Stimulated activated CD8-positive, alpha-beta memory T cell treated with anti-CD3 and anti-CD28 coated beads, Interleukin-12 subunit alpha, Interleukin-12 subunit beta, amount 100 ng/mL, for 4 hours (primary cell): ENCODE results near the gene IFNL1.
"Not testable (repeated sequence)": the region's sequence is repeated elsewhere in the genome, so short reads cannot be mapped to it uniquely, and the experiment has no call there.

Experiments
- DNase-seq: peaks from one replicate; pipeline ENCODE4 v3.0.0-alpha.2; 2020; ENCODE audit warnings: low read depth

Gene IFNL1

DNA sequence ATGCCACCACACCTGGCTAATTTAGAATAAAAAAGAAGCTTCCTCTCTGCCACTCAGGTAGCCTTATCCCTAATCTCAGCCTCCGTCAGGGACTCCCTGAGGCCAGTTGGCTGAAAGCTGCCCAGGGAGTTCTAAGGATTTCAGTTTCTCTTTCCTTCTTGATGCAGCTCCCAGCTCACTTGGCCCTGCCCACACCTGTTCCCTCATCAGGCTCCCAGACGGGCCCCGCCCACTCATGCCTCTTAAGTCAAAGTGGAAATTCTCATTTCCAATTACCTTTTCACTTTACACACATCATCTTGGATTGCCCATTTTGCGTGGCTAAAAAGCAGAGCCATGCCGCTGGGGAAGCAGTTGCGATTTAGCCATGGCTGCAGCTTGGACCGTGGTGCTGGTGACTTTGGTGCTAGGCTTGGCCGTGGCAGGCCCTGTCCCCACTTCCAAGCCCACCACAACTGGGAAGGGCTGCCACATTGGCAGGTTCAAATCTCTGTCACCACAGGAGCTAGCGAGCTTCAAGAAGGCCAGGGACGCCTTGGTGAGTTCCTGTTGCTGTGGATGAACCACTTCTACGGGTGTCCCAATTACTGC is at the start of gene IFNL1:
TSS of gene IFNL1 (plus strand) at position 353 of the 591 bp plus-strand sequence. CDS start at position 368, 15 bp downstream.
- no peak for DNase-seq

DNA sequence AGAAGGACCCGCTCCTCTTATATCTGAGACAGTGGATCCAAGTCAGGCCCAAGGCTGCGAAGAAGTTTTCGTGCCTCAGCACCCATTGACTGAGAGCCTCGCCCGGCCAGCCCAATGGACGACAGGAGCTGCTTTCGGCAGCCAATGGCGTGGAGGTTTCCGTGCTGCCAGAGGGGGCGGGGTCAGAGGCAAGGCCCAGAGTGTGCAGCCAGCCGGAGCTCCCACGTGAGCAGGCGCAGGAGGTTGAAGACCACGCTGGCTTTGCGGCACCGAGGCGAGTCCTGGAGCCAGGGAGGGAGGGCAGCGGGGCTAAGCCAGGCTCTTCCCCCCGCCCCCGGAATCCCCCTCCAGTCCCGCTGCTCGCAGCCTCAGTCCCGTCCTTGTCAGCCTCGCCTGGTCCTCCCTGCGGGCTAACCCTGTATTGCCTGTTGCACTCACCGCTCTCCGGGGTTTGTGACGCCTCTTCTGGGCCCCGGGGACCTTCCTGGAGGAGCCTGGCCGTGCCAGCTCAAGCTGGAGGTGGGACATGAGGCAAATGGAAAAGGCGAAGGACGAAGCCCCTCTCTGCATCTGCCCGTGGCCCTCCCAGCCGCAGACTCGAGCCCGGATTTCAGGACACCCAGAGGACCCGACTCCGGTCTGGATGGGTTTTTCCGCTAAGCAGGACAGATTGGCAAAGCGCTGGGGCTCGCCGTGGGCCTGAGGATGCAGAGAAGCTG is 49.1 kb upstream of the IFNL1 start:
- DNase-seq = no peak

DNA sequence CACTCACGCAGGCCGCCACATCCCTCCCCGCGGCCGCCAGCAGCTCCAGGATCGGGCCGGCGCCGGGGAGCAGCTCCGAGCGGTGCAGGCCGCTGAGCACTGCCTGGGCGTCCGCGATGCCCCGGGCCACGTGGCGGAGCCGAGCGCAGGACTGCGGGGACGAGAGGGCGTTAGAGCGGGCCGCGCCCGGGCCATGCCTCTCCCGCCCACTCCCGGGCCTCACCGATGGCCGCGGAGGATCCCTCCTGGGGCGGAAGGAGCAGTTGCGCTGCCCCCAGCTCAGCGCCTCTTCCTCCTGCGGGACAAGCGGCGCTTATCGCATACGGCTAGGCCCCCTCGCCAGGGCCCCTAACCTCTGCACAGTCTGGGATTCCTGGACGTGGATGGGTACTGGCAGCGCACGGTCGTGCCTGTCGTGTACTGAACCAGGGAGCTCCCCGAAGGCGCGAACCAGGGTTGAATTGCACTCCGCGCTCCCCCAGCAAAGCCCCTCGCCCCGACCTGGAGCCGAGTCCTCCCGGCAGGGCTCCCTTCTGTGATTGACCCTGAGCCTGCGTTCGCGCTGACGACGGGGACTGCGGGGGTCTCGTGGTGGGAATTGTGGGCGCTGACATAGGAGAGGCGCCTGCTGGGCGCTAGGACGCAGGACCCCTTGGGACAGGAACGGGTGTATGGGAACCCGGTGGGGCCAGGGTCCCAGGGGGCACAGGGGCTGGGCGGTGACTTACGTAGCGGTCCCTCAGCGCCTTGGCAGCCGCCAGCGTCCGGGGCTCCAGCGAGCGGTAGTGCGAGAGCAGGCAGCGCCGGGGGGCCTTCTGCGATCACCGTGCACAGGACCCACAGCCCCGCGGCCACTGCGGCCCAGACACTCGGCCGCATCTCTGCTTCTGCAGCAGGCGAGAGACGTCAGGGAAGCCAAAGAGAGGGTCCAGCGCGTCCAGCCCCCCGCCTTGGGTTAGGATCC is 48.2 kb upstream of the IFNL1 start:
- DNase-seq = no peak

DNA sequence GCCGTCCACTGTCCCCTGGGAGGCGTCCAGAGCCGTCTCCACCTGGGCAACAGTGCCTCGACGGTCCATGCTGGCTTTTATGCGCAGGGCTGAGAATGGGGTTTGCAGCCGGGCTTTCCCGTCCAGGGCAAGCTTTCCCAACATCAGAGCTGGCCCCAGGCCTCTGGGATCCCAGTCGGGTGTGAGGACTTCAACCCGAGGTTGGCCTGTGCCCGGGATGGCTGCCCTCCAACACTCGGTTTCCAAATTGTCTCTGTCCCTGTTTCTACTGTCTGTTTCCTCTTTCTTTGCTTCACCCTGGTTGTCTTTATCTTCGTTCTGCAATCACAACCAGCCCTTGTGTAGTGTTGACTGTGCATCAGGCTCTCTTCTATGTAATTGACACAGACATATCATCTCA is 47.4 kb upstream of the IFNL1 start, which contains the start of gene IFNL4:
TSS of gene IFNL4 (minus strand) at position 51 of the 400 bp plus-strand sequence.
- no peak for DNase-seq

DNA sequence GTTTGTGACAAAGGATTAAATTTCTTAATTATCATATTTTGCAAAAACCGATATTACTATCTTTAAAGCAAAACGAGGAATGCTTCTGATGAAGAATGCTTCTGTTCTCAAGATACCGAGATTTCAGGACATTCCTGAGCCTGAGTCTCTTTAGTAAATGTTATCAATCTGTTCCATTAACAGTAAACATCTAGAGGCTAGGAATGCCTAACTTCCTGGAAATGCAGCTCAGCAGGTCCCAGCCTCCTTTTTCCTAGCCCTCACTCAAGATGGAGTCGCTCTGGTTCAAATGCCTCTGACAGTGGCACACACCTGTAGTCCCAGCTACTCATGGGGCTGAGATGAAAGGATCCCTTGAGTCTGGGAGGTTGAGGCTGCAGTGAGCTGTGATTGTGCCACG is 45.1 kb upstream of the IFNL1 start:
- no peak for DNase-seq

DNA sequence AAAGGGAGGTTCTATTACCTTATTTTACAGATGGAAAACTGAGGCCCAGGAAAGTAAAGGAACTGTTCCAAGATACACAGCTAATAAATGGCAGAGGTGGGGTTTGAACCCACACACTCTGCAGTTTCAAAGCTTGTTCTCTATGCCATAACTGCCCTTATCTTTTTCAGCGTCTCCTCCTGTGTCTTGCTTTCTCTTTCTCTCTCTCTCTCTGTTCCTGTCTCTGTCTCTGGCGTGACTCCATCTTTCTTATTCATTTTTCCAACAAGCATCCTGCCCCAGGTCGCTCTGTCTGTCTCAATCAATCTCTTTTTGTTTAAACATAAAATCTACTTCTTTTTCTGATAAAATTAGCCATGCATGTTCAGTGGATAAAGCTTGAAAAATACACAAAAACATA is 44.4 kb upstream of the IFNL1 start:
- DNase-seq = no peak

DNA sequence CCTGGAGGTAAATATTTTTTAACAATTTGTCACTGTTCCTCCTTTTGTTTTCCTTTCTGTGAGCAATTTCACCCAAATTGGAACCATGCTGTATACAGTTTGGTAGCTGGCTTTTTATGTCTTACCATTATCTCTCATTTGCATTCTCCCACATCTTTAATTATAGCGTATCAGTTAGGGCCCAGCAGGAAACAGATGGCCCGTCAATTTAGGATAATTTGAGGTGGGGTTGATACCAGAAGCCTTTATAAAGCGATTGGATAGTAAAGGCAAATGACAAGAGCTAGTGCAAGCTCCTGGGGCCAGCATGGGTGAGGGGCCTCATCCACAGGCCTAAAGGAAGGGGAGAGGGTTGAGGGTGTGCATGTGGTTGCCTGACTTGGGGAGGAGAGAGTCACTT is 43.7 kb upstream of the IFNL1 start:
- no peak for DNase-seq

DNA sequence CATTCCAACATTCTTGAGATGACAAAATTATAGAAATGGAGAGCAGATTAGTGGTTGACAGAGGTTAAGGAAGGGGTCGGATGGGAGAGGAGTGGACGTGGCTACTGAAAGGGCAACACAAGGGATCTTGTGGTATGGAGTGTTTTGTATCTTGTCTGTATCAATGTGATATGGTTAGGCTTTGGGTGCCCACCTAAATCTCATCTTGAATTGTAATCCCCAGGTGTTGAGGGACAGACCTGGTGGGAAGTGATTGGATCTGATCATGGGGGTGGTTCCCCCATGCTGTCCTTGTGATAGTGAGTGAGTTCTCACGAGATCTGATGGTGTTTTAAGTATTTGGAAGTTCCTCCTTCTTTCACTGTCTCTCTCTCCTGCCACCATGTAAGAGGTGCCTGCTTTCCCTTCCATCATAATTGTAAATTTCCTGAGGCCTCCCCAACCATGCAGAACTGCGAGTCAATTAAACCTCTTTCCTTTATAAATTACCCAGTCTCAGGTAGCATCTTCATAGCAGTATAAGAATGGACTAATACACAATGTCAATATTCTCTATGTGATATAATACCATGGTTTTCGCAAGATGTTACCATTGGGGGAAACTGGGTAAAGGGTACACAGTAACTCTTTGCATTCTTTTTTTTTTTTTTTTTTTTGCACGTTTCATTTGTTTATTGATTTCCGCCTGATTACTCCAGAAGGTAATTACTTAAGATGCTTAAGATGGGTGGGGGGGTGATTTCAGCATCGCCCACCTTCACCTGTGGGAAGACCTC is 42.6 kb upstream of the IFNL1 start:
- no peak for DNase-seq

DNA sequence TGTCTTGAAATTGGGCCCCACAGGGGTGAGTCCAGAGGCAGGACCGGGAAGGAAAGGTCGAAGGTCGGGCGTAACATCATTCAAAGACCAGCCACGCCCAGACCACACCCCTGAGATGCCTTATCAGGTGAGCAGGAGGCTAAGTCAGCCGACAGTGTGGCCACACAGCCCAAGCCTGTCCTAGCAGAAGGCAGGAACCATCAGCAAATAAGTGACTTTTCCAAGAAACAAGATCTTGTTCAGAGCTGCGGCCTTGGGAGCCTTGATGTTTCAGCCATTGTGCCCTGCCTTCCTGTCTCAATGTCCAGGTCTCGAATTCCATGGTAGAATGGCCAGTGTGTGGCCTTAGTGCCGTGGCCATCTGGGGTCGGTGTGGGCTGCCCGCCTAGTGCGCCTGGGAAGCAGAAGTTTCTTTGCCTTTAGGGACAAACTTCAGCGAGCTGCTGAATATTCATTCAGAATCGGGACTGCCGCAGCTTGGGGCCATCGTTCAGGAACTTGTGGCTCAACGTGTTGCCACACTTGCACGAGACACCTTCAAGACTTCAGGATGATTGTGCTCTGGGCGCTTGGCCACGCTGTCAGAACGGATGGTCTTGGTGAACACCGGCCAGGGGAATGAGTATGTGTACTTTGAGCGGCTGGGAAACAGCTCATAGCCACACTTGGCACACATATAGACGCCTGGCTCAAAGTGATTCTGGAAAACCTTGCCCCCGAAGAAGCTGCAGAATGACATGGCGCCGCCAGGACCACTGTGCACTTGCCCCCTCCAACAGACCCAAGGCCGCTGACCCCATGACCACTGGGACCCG is 41.5 kb upstream of the IFNL1 start:
- no peak for DNase-seq

DNA sequence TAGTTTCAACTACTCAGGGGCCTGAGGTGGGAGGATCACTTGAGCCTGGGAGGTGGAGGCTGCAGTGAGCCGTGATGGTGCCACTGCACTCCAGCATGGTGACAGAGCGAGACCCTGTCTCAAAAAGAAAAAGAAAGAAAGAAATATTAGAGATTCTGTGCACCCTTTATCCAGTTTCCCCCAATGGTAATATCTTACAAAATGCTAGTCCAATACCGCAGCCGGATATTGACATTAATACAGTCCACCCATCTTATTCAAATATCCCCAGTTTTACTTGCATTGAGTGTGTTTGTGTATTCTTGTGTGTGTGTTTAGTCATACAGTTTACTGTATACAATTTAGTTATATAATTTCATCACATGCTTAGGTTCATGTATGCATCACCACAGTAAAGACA is 39.0 kb upstream of the IFNL1 start:
- DNase-seq = no peak

DNA sequence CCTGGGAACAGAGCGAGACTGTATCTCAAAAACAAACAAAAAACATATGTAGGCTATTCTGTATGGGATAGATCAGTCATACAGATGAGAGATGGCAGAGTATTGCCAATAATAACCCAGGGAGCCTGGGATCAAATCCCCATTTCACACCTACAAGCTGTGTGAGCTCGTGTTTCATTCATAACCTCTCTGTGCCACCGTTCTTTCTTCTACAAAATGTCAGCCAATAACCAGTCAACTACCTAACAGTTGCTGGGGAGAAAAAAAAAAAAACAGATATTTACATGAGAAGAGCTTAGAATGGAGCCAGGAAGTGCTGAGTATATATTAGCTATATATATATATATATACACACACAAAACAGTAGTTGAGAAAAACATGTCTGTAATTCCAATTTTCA is 34.5 kb upstream of the IFNL1 start:
- DNase-seq = no peak

DNA sequence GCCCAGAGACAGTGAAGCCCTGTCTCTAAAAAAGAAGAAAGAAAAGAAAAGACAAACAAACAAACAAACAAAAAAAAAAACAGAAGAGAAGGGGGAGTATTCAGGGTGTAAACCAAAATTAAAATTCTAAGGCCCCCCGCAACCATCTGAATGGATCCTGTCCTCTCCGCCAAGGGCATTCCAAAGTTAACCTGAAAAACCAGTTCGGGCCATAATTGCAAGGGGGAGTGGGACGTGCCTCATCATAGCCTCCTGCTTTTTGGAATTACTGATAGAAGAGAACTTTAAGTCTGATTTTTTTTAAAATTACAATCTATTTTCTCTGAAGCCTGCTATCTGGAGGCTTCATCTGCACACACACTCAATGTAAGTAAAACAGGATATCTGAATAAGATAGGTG is 33.7 kb upstream of the IFNL1 start:
- no peak for DNase-seq

DNA sequence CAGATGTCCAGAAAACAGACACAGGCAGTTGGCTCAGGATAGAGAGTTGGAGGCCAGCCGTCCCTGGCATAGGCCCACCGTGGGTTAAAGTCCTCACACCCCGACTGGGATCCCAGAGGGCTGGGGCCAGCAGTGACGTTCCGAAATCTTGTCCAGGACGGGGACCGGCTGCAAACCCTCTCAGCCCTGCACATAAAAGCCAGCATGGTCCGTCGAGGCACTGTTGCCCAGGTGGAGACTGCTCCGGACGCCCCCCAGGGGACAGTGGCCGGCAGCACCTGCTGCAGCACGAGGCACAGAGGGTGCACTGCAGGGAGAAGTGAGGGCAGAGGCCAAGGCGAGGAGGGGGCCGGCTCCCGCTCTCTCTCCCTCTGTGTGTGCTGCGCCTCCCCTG is 32.3 kb upstream of the IFNL1 start:
- no peak for DNase-seq

DNA sequence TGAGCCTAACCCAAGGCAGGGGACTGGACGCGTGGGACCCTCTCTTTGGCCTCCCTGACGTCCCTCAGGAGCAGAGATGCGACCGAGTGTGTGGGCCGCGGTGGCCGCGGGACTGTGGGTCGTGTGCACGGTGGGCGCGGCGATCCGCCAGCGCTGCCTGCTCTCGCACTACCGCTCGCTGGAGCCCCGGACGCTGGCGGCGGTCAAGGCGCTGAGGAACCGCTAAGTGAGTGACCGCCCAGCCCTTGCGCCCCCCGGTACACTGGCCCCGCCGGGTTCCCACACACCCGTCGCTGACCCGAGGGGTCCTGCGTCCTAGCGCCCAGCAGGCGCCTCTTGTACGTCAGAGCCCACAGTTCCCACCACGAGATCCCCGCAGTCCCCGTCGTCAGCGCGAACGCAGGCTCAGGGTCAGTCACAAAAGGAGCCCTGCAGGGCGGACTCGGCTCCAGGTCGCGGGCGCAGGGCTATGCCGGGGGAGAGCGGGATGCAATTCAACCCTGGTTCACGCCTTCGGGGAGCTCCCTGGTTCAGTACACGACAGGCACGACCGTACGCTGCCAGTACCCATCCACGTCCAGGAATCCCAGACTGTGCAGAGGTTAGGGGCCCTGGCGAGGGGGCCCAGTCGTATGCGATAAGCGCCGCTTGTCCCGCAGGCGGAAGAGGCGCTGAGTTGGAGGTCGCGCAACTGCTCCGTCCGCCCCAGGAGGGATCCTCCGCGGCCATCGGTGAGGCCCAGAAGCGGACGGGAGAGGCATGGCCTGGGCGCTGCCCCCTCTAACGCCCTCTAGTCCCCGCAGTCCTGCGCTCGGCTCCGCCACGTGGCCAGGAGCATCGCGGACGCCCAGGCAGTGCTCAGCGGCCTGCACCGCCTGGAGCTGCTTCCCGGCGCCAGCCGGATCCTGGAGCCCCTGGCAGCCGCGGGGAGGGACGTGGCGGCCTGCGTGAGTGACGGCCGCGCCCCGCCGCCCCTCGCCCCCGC is 31.6 kb upstream of the IFNL1 start:
- no peak for DNase-seq

DNA sequence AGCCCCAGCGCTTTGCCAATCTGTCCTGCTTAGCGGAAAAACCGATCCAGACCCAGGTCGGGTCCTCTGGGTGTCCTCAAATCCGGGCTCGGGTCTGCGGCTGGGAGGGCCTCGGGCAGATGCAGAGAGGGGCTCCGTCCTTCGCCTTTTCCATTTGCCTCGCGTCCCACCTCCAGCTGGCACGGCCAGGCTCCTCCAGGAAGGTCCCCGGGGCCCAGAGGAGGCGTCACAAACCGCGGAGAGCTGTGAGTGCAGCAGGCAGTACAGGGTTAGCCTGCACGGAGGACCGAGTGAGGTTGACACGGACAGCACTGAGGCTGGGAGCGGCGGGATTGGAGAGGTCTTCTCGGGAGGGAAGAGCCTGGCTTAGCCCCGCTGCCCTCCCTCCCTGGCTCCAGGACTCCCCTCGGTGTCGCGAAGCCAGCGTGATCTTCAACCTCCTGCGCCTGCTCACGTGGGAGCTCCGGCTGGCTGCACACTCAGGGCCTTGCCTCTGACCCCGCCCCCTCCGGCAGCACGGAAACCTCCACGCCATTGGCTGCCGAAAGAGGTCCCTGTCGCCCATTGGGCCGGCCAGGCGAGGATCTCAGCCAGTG is 30.8 kb upstream of the IFNL1 start:
- no peak for DNase-seq

DNA sequence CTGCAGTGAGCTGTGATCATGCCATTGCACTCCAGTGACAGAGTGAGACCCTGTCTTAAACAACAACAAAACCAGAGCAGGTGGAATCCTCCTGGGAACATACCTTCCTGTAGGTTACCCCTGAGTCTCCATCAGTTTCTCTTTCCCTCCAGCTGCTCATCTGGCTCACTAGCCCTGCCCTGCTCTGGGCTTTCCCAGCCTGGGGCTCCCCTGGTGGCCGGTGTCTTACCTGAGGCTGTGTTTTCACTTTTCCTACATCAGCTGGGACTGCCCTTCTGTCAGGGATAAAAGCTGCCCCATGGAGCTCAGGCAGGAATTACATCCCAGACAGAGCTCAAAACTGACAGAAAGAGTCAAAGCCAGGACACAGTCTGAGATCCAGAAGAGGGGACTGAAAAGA is 28.1 kb upstream of the IFNL1 start, which contains the start of gene IFNL2:
TSS of gene IFNL2 (plus strand) at position 312 of the 400 bp plus-strand sequence. CDS start 173 bp downstream, outside the sequence.
- not testable (repeated sequence) for DNase-seq

DNA sequence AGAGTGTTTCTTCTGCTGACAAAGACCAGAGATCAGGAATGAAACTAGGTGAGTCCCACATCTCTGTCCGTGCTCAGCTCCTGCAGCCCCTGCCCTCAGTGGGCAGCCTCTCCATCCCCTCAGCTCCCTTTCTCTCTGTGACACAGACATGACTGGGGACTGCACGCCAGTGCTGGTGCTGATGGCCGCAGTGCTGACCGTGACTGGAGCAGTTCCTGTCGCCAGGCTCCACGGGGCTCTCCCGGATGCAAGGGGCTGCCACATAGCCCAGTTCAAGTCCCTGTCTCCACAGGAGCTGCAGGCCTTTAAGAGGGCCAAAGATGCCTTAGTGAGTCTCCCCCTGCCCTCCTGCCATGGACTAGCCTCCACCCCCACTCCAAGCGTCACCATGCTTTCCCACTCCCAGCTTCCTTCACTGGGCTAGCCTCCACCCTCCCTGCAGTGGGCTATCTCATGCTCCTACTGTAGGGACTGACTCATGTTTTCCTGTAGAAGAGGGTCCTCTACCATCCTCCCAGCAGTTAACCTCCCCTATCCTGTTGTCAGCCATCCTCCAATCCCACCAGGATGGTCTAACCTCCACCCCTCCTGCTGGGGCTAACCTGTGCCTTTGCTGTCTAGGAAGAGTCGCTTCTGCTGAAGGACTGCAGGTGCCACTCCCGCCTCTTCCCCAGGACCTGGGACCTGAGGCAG is 27.5 kb upstream of the IFNL1 start:
- not testable (repeated sequence) for DNase-seq

DNA sequence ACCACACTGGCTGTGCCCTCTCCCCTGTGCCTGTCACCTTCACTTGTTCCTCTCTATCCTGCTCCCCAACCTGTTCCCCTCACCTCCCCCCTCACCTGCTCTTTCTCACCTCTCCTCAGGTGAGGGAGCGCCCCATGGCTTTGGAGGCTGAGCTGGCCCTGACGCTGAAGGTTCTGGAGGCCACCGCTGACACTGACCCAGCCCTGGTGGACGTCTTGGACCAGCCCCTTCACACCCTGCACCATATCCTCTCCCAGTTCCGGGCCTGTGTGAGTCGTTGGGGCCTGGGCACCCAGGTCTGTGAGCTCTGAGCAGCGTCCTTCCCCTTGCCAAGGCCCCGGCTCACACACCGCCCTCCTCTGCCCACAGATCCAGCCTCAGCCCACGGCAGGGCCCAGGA is 26.8 kb upstream of the IFNL1 start:
- DNase-seq = not testable (repeated sequence)
